Temporal lobe (tissue), 1 donor: ENCODE measurements around the gene RCVRN. TPM values are rescaled to one million over a fixed set of nuclear protein-coding genes. Genes with fewer than 3 reads are reported as not detected.

Experiments used
- total RNA-seq: library from RNA; depleted of rRNA; stranded (reverse); fragments of >200 nt; gene quantifications from one replicate; pipeline ENCODE4 v1.2.3, GENCODE V29; 2014

RCVRN gene
- total RNA-seq, 1 donor from 2014 or later: not detected

Other genes with a start within 250 kb of the RCVRN start
- gene DHRS7C, start 113.7 kb downstream of the RCVRN start, total RNA-seq: not detected
- gene GSG1L2, start 83.2 kb downstream of the RCVRN start, total RNA-seq: not detected
- under 0.01 TPM for gene GLP2R, start 79.3 kb downstream of the RCVRN start, total RNA-seq